GM18858 (cell line): ENCODE results near the gene KL.

Experiments
- ATAC-seq: cut with Tn5 transposase; IDR thresholded peaks from one replicate; pipeline ENCODE4 v1.9.1; 2021; ENCODE audit not compliant: unreplicated experiment

KL gene

DNA sequence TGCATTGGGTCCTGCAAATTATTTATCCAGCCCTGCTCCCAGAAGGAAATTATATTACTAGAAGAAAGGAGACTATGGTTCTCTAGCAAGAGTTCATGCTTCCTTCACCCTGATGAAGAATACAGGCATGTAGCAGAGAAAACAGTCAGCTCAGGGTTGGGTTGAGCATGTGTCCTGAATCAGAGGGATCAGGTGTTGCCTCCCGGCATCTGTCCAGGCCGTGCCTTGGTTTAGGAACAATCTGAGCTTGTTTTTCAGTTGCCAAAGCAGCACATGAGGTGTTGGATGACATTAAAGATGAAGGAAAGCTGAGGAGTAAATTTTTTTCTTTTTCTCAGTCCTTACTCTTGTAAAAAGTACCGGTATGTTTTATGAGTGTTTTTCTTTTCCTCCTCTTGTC lies 62.0 kb downstream of the KL start:
- ATAC-seq = no peak

DNA sequence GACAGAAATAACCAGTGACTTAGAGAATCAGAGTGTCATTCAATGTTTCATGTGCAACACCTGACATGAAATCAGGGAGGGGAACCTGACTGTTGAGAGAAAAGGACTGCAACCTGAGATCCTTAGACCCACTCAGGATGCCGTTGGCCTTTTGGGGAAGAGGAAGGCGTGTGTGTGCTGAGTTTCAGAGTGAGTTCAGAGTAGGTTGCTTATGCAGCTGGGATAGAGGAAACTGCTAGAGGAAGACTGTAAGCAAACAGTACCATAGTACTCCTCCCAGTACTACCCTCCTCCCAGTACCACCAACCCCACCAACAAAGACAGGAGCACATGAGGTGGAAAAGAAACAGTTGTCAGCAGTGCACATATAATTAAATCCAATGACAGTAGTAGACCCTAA lies 63.7 kb downstream of the KL start:
- no peak for ATAC-seq

DNA sequence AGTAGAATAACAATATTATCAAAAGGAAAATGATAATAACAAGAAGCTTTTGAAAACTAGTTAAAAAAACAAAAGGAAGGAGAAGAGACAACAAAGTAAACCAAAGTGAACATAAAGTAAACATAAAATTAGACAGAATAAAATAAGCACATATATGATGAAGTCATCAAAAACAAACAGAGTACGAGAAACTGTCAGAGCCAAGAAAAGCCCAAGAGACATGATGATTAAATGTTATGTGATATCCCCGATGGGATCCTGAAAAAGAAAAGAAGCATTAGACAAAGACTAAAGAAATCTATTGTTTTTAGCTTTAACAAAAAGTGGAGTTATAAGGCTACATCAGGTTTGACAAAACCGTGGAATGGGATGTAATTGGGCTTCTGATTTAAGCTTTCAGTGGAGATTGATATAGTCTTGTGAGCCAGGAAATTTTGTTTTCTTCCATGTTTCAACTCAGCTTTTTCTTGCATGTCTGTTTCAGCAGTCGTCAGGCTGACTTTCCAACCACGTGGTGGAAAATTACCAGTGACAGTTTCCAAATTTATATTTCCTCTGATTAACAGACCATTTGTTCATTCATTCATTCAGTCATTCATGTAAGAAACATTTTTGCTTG lies 64.9 kb downstream of the KL start:
- no peak for ATAC-seq

GRCh38 chr13:33081666-33082065 lies 65.4 kb downstream of the KL start:
- ATAC-seq = no peak

DNA sequence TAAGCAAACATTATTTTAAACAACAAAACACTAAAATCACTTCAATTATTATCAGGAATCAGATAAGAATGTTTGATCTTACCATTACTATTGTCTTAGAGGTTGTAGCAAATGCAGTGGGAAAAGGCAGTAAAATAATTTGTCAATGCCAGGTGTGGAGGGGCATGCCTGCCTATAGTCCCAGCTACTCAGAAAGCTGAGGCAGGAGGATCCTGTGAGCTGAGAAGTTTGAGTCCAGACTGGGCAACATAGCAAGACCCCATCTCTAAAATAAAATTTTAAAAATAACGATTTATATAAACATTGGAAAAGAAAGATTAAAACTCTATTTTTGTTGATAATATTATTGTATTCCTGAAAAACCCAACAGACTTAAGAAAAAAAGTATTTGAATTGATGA lies 66.8 kb downstream of the KL start:
- no peak for ATAC-seq

DNA sequence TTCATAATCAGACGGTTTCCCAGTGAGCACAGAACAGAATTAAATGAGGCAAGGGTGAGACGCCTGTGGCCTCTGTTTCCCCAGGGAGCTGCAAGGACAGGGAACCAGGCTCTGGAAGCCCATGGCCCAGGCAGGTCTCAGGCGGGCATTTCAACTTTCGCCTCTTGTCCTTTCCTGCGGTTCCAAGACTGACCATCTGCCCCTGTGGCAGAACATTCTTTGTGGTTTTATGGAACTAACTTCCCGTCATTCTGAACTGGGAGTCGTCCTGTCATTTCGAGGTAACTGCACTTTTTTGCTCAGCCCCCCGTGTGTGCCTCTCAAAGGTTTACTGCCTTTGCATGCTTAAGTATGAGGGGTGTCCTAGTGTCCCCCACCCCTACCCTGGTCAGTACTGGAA lies 70.9 kb downstream of the KL start:
- ATAC-seq = no peak

GRCh38 chr13:33087790-33088189 lies 71.6 kb downstream of the KL start:
- ATAC-seq = no peak

GRCh38 chr13:33089311-33089710 lies 73.1 kb downstream of the KL start:
- ATAC-seq = no peak

DNA sequence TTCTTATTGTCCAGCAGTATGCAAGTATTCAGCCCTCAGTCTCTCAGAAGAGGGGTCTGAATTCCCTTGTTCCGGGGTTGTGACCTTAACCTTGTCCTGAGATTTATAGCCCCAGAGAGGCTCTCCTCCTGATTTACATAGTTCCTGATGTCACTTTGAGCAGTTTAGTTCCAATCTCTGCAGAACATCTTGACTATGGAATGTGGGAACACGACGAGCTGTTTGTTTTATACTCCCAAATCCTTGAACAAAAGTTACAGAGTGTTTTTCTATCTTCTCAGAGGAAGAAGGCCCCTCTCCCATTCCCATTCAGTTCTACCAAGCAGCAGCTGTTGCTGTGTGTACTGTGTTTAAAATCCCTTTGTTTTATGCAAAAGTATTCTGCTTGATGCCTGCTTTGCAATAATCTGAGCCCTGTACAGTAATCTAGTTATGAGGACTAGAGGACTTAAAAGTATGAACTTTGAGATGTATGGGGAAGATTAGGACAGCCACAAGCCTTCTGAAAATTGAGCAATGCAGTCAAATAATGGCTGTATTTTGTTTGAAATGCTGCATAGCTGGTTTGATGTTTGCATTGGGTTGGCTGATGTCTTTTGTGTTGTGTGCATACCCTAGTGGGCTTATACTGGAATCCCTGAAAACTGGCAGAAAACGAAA lies 74.7 kb downstream of the KL start:
- no peak for ATAC-seq

DNA sequence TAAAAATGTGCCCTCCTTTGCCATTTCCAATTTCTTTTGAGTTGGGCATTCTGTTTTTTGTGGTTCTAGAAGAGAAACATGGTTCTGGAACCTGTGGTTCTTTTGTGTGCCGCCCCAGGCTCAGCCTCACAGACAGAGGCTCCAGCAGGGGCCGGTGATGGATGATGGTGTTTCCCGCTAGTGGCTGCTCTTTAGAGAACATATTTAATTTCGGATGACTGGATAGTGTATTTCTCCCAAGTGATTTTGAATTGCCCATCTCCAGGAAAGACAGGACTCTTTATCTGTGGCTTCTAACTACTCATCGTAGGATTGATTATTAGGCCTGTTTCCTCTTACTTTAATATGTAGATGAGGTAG lies 75.2 kb downstream of the KL start:
- ATAC-seq = no peak

- ATAC-seq = no peak
These were observed 76.1 kb downstream of the KL start for GRCh38 chr13:33092073-33092987.

GRCh38 chr13:33096886-33097605 lies 80.8 kb downstream of the KL start:
- peak; percentile 67 for ATAC-seq

GRCh38 chr13:33099860-33100259 lies 83.6 kb downstream of the KL start:
- ATAC-seq = no peak

GRCh38 chr13:33100886-33101285 lies 84.7 kb downstream of the KL start:
- no peak for ATAC-seq

- ATAC-seq = no peak
These were observed 85.6 kb downstream of the KL start for GRCh38 chr13:33101835-33102234.

- no peak for ATAC-seq
These were observed 87.2 kb downstream of the KL start for GRCh38 chr13:33103457-33103856.

GRCh38 chr13:33105387-33106005 lies 89.3 kb downstream of the KL start:
- no peak for ATAC-seq

- peak; percentile 34 for ATAC-seq
These were observed 90.6 kb downstream of the KL start for GRCh38 chr13:33106656-33107360.

DNA sequence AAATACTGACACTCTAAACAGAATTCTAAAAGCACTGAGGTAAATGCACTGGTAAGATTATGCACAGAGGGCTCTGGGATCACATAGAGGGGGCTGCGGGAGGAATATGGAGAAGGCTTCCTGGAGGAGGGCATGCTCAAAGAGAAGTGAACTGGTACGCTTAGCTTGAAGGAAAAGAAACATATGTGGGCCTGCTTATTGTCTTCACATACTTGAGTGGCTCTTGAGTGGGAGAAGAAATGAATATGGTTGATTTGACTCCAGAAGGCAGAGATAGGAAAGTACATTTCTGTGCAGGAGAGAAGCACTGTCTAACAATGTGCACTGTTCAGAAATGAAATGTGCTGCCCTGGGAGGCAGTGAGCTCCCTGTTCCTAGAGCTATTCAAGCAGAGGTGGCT lies 91.1 kb downstream of the KL start:
- no peak for ATAC-seq

GRCh38 chr13:33108620-33109019 lies 92.4 kb downstream of the KL start:
- ATAC-seq = no peak
